ENCODE results near the gene TNPO1. TPM values are rescaled to one million over a fixed set of nuclear protein-coding genes. Genes with fewer than 3 reads are reported as not detected.

Gene TNPO1
- total and polyA plus RNA-seq, 2 of the 8 experiments (the other 6 are each of a cell fraction or from before 2014, with no cell fraction given), result 38.5 to 211 TPM

- no peak overlapping the region for H3K23ac ChIP-seq (ENCODE audit: insufficient read length)
- H3K27ac ChIP-seq (ENCODE audit: low read depth, low read length), result no peak overlapping the region
- H3K79me2 ChIP-seq (ENCODE audit: control insufficient read depth in 1 of 2, insufficient read depth in 2 of 2, low read length in 2 of 2), result peaks cover 2 to 23% of the 10 kb centered on the region in 2 experiments; a peak in 2 of 4 replicates
- no peaks in the 10 kb centered on the region for H3K36me3 ChIP-seq (ENCODE audit: control insufficient read depth in 2 of 4, insufficient read depth in 4 of 4, low read length in 3 of 4)
- no peak overlapping the region for H3K4ac ChIP-seq (replicated peaks; ENCODE audit: insufficient read length, low read depth, low read length)
- no peak for FAIRE-seq
- H2AK5ac ChIP-seq (ENCODE audit: low read depth, low read length), result no peak overlapping the region
- H3K56ac ChIP-seq (replicated peaks; ENCODE audit: insufficient read length, low read depth, low read length), result no peak overlapping the region
- peaks cover 0 to 1% (median 0%) of the 10 kb centered on the region in 4 experiments; a peak in 1 of 7 replicates for H3K27me3 ChIP-seq (replicated peaks in 1 of 4; ENCODE audit: control insufficient read depth in 3 of 4, extremely low read depth in 1 of 4, insufficient read depth in 3 of 4, low read length in 3 of 4)
- DNase-seq (ENCODE audit: low read depth in 1 of 2, low spot score in 2 of 2), result no peak
- H2BK20ac ChIP-seq (ENCODE audit: low read length), result no peak overlapping the region
- no peak overlapping the region for H3K9ac ChIP-seq (replicated peaks in 1 of 4; ENCODE audit: extremely low read depth in 1 of 4, low read depth in 3 of 4, low read length in 3 of 4)
- H3K9me3 ChIP-seq (ENCODE audit: insufficient read depth in 2 of 2, low read depth in 1 of 2, low read length in 1 of 2), result no peaks in the 10 kb centered on the region
- H3K23me2 ChIP-seq (ENCODE audit: low read depth, low read length), result no peaks in the 10 kb centered on the region
- ChIA-PET CTCF (ENCODE audit: partially characterized antibody) (no interaction called here), POLR2A (ENCODE audit: partially characterized antibody) (interaction anchor here (1.5 kb wide), 1 partner anchor 11 kb away, joined by 8 read pairs; no protein-coding TSS in a partner anchor)
- H3K79me1 ChIP-seq (ENCODE audit: low read depth, low read length), result peaks cover 4% of the 10 kb centered on the region; the same call in 1 of the 2 replicates
- H2BK5ac ChIP-seq (ENCODE audit: low read depth, low read length), result no peak overlapping the region
- H4K91ac ChIP-seq (replicated peaks; ENCODE audit: insufficient read length, low read length), result no peak overlapping the region
- no peak overlapping the region for H3K14ac ChIP-seq (ENCODE audit: insufficient read length)
- H3K18ac ChIP-seq (ENCODE audit: extremely low read depth, low read length), result no peak overlapping the region
- H2BK15ac ChIP-seq (ENCODE audit: low read length), result no peak overlapping the region
- H2AFZ ChIP-seq (ENCODE audit: low read length), result no peak overlapping the region
- no peaks in the 10 kb centered on the region for H3K4me1 ChIP-seq (replicated peaks in 1 of 4; ENCODE audit: control insufficient read depth in 3 of 4, insufficient read depth in 4 of 4, low read length in 3 of 4)
- no peak overlapping the region for H2BK12ac ChIP-seq (ENCODE audit: low read depth, low read length)
- peaks cover 1 to 6% of the 10 kb centered on the region in 2 experiments for H4K20me1 ChIP-seq (replicated peaks in 1 of 2; ENCODE audit: control insufficient read depth in 1 of 2, insufficient read depth in 2 of 2, low read length in 2 of 2)
- H4K8ac ChIP-seq (ENCODE audit: extremely low read depth, insufficient read depth, low read length), result no peak overlapping the region
- H4K5ac ChIP-seq (ENCODE audit: insufficient read length, low read depth, low read length), result no peak overlapping the region
- WGBS, 2 experiments (ENCODE audit: extremely low coverage in 1 of 2, insufficient coverage in 1 of 2, insufficient read length in 1 of 2, insufficient replicate concordance in 2 of 2, low coverage in 1 of 2, low lambda C conversion rate in 2 of 2, missing lambda C conversion rate in 1 of 2), result 88% methylated on average over 4 of the region's 4 CpGs; no CpG with 5 or more reads in 1 of the 2 experiments
- TF ChIP-seq SRF (IDR thresholded peaks at IDR 0.05; ENCODE audit: low read depth, low read length), result no peak
- no peak for TF ChIP-seq GTF2F1 (IDR thresholded peaks at IDR 0.05; ENCODE audit: borderline replicate concordance, low read depth, low read length)
- TF ChIP-seq USF2 (IDR thresholded peaks at IDR 0.05; ENCODE audit: low read length), result no peak
- TF ChIP-seq NANOG (IDR thresholded peaks at IDR 0.05; ENCODE audit: insufficient read depth, low read depth, low read length, poor library complexity, severe bottlenecking), result no peak
- TF ChIP-seq KDM1A (IDR thresholded peaks at IDR 0.05; ENCODE audit: borderline replicate concordance, low read length), result no peak
- TF ChIP-seq JUN (IDR thresholded peaks at IDR 0.05; ENCODE audit: low read depth, low read length), result no peak
- TF ChIP-seq ATF3 (IDR thresholded peaks at IDR 0.05; ENCODE audit: insufficient read depth, low read depth, low read length), result no peak
- TF ChIP-seq MAX (IDR thresholded peaks at IDR 0.05), result no peak
- TF ChIP-seq POU5F1 (IDR thresholded peaks at IDR 0.05; ENCODE audit: low read depth, low read length), result no peak
- TF ChIP-seq CTBP2 (IDR thresholded peaks at IDR 0.05; ENCODE audit: borderline replicate concordance, insufficient read depth, insufficient read length, low read length), result no peak
- H3K4me3 ChIP-seq (ENCODE audit: extremely low read depth in 1 of 4, insufficient read depth in 2 of 4, low read depth in 3 of 4, low read length in 4 of 4), result no peak overlapping the region
- no peak overlapping the region for H2BK120ac ChIP-seq (replicated peaks; ENCODE audit: low read depth, low read length)
- H3K4me2 ChIP-seq (ENCODE audit: insufficient read depth in 1 of 2, low read depth in 2 of 2, low read length in 2 of 2), result no peak overlapping the region
Observed at GRCh38 chr5:72837524-72838096, 21.1 kb downstream of the TNPO1 start.

Data from H1 (cell line).